T-helper 2 cell treated with Interferon-gamma antibody and Interleukin-4, amounts not matched to agents 5 μg/mL and 100 μg/mL, for 36 hours (primary cell): ENCODE results near the gene EIF4G3.
"Not testable (repeated sequence)": the region's sequence is repeated elsewhere in the genome, so short reads cannot be mapped to it uniquely, and the experiment has no call there.

ENCODE experiments used
- DNase-seq: peaks from one replicate; pipeline ENCODE4 v3.0.0; 2021; ENCODE audit warnings: low spot score
- H3K27ac Mint-ChIP-seq: one replicate; pipeline ENCODE4 v1.8.0; 2021; ENCODE audit warnings: mild to moderate bottlenecking, mixed read lengths
- H3K27me3 Mint-ChIP-seq: one replicate; pipeline ENCODE4 v1.8.0; 2021; ENCODE audit warnings: low read depth, mixed read lengths
- H3K36me3 Mint-ChIP-seq: one replicate; pipeline ENCODE4 v1.8.0; 2021; ENCODE audit warnings: low read depth, mixed read lengths
- H3K4me1 Mint-ChIP-seq: one replicate; pipeline ENCODE4 v1.8.0; 2021; ENCODE audit warnings: low read depth, mixed read lengths
- H3K4me3 Mint-ChIP-seq: one replicate; pipeline ENCODE4 v1.8.0; 2022; ENCODE audit warnings: mild to moderate bottlenecking, moderate library complexity, mixed read lengths
- H3K9me3 Mint-ChIP-seq: one replicate; pipeline ENCODE4 v1.8.0; 2021; ENCODE audit warnings: mixed read lengths

The EIF4G3 gene

GRCh38 chr1:21099034-21099868, 77.4 kb downstream of the EIF4G3 start:
- no peaks in the 10 kb centered on the region for H3K27me3 Mint-ChIP-seq
- H3K4me1 Mint-ChIP-seq = peaks cover 6% of the 10 kb centered on the region
- no peak overlapping the region for H3K4me3 Mint-ChIP-seq
- peak overlapping the region; percentile 35 for H3K27ac Mint-ChIP-seq
- no peak for DNase-seq
- peaks cover 34% of the 10 kb centered on the region for H3K36me3 Mint-ChIP-seq
- H3K9me3 Mint-ChIP-seq = peaks cover 2% of the 10 kb centered on the region

GRCh38 chr1:21098186-21098915, 78.3 kb downstream of the EIF4G3 start:
- peaks cover 6% of the 10 kb centered on the region for H3K4me1 Mint-ChIP-seq
- peaks cover 7% of the 10 kb centered on the region for H3K9me3 Mint-ChIP-seq
- peaks cover 38% of the 10 kb centered on the region for H3K36me3 Mint-ChIP-seq
- no peak overlapping the region for H3K4me3 Mint-ChIP-seq
- no peak overlapping the region for H3K27ac Mint-ChIP-seq
- no peak for DNase-seq
- no peaks in the 10 kb centered on the region for H3K27me3 Mint-ChIP-seq

- no peak for DNase-seq
- H3K9me3 Mint-ChIP-seq = peaks cover 9% of the 10 kb centered on the region
- H3K27ac Mint-ChIP-seq = no peak overlapping the region
- no peaks in the 10 kb centered on the region for H3K27me3 Mint-ChIP-seq
- no peak overlapping the region for H3K4me3 Mint-ChIP-seq
- H3K36me3 Mint-ChIP-seq = peaks cover 45% of the 10 kb centered on the region
- H3K4me1 Mint-ChIP-seq = peaks cover 6% of the 10 kb centered on the region
Measured at GRCh38 chr1:21097729-21098128, 79.0 kb downstream of the EIF4G3 start.

DNA sequence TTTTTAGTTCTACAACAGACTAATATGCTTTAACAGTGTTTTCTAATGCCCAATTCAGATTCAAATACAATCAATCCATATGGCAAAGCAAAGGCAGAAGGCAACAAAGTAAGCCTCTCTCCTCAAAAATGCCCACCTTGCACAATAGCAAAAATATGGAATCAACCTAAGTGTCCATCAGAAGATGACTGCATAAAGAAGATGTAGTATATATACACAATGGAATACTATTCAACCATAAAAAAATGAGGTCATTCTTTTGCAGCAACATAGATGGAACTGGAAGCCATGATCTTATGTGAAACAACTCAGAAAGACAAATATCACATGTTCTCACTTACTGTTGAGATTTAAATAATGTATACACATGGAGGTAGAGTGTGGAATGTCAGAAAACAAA, 80.7 kb downstream of the EIF4G3 start:
- peaks cover 52% of the 10 kb centered on the region for H3K36me3 Mint-ChIP-seq
- no peaks in the 10 kb centered on the region for H3K27me3 Mint-ChIP-seq
- H3K4me1 Mint-ChIP-seq = peaks cover 8% of the 10 kb centered on the region
- no peak overlapping the region for H3K4me3 Mint-ChIP-seq
- H3K9me3 Mint-ChIP-seq = peaks cover 9% of the 10 kb centered on the region
- H3K27ac Mint-ChIP-seq = no peak overlapping the region
- DNase-seq = no peak

DNA sequence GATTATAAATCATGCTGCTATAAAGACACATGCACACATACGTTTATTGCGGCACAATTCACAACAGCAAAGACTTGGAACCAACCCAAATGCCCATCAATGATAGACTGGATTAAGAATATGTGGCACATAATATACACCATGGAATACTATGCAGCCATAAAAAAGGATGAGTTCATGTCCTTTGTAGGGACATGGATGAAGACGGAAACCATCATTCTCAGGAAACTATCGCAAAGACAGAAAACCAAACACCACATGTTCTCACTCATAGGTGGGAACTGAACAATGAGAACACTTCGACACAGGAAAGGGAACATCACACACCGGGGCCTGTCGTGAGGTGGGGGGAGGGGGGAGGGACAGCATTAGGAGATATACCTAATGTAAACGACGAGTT, 82.4 kb downstream of the EIF4G3 start:
- not testable (repeated sequence) for H3K4me3 Mint-ChIP-seq, H3K27ac Mint-ChIP-seq, DNase-seq, H3K9me3 Mint-ChIP-seq, H3K27me3 Mint-ChIP-seq
- peaks cover 15% of the 10 kb centered on the region for H3K4me1 Mint-ChIP-seq
- peaks cover 45% of the 10 kb centered on the region for H3K36me3 Mint-ChIP-seq

DNA sequence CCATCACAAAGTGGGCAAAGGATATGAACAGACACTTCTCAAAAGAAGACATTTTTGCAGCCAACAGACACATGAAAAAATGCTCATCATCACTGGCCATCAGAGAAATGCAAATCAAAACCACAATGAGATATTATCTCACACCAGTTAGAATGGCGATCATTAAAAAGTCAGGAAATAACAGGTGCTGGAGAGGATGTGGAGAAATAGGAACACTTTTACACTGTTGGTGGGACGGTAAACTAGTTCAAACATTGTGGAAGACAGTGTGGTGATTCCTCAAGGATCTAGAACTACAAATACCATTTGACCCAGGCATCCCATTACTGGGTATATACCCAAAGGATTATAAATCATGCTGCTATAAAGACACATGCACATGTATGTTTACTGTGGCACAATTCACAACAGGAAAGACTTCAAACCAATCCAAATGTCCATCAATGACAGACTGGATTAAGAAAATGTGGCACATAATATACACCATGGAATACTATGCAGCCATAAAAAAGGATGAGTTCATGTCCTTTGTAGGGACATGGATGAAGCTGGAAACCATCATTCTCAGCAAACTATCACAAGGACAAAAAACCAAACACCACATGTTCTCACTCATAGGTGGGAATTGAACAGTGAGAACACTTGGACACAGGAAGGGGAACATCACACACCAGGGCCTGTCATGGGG, 83.3 kb downstream of the EIF4G3 start:
- Mint-ChIP-seq H3K36me3 (peaks cover 44% of the 10 kb centered on the region), H3K4me1 (peaks cover 12% of the 10 kb centered on the region)
- not testable (repeated sequence) for H3K4me3 Mint-ChIP-seq, H3K27ac Mint-ChIP-seq, H3K9me3 Mint-ChIP-seq, H3K27me3 Mint-ChIP-seq, DNase-seq

DNA sequence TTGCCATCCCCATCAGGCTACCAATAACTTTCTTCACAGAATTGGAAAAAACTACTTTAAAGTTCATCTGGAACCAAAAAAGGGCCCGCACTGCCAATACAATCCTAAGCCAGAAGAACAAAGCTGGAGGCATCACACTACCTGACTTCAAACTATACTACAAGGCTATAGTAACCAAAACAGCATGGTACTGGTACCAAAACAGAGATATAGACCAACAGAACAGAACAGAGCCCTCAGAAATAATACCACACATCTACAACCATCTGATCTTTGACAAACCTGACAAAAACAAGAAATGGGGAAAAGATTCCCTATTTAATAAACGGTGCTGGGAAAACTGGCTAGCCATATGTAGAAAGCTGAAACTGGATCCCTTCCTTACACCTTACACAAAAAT, 84.2 kb downstream of the EIF4G3 start:
- H3K36me3 Mint-ChIP-seq = peaks cover 39% of the 10 kb centered on the region
- H3K4me1 Mint-ChIP-seq = peaks cover 12% of the 10 kb centered on the region
- not testable (repeated sequence) for DNase-seq, H3K9me3 Mint-ChIP-seq, H3K4me3 Mint-ChIP-seq, H3K27ac Mint-ChIP-seq, H3K27me3 Mint-ChIP-seq

DNA sequence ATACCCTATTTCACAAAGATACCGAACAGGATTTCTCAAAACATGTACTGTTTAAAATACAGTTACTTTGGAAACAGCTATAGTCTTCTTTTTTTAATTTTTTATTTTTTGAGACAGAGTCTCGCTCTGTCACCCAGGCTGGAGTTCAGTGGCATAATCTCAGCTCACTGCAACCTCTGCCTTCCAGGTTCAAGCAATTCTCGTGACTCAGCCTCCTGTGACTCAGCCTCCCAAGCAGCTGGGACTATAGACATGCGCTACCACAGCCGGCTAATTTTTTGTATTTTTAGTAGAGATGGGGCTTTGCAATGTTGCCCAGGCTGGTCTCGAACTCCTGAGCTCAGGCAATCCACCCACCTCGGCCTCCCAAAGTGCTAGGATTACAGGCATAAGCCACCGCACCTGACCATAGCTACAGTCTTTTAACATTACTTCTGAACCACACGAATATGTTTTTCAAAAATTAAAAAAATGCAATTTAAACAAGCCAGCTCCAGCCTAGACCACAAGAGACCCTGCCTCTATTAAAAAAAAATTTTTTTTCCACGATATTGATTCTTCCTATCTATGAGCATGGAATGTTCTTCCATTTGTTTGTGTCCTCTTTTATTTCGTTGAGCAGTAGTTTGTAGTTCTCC, 85.5 kb downstream of the EIF4G3 start:
- Mint-ChIP-seq H3K36me3 (peaks cover 40% of the 10 kb centered on the region), H3K4me1 (peaks cover 12% of the 10 kb centered on the region)
- H3K27ac Mint-ChIP-seq, H3K9me3 Mint-ChIP-seq, H3K27me3 Mint-ChIP-seq, DNase-seq, H3K4me3 Mint-ChIP-seq: not testable (repeated sequence)

DNA sequence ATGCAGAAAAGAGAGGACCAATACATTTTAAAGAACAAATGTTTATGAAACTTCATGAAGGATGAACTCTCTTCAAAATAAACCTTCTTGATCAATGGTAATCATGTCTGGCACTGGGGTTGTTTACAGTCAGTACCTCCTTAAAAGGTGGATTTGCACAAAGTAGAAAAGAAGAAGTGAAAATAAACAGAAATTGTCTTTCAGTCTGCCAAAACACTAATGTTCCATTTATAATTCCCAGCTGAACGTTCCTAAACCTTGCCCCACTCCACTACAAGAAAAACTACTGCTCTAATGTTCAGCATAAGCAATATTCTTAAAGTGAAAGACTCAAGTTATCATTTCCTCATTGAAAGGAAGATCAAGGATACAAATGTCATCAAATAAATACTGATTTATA, 86.2 kb downstream of the EIF4G3 start:
- Mint-ChIP-seq H3K9me3 (peaks cover 9% of the 10 kb centered on the region), H3K36me3 (peaks cover 37% of the 10 kb centered on the region), H3K4me1 (peaks cover 12% of the 10 kb centered on the region), H3K4me3 (no peak overlapping the region), H3K27me3 (no peaks in the 10 kb centered on the region), H3K27ac (no peak overlapping the region)
- no peak for DNase-seq

DNA sequence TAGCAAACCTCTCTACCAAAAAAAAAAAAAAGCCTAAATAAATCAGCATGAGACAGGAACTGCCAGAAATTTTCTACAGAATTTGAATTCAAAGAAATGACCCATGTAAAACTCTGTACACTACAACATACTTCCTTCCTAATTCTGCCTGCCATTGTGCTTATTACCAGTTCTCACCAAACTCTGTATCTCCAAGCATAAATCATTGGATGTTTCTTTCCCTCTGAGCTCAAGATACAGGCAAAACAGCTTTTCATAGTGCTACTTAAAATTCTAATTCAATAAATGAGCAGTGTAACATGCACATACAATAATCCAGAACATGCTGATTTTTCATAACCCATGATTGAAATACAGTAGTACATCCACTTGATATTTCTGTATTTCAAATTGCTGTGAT, 87.0 kb downstream of the EIF4G3 start:
- Mint-ChIP-seq H3K4me3 (no peak overlapping the region), H3K36me3 (peaks cover 34% of the 10 kb centered on the region), H3K9me3 (peaks cover 9% of the 10 kb centered on the region), H3K27me3 (no peaks in the 10 kb centered on the region), H3K4me1 (peaks cover 12% of the 10 kb centered on the region), H3K27ac (no peak overlapping the region)
- no peak for DNase-seq

- H3K27ac Mint-ChIP-seq = no peak overlapping the region
- H3K27me3 Mint-ChIP-seq = no peaks in the 10 kb centered on the region
- H3K4me3 Mint-ChIP-seq = no peak overlapping the region
- peaks cover 12% of the 10 kb centered on the region for H3K4me1 Mint-ChIP-seq
- no peak for DNase-seq
- peaks cover 34% of the 10 kb centered on the region for H3K36me3 Mint-ChIP-seq
- peaks cover 8% of the 10 kb centered on the region for H3K9me3 Mint-ChIP-seq
Measured at GRCh38 chr1:21089299-21089698, 87.4 kb downstream of the EIF4G3 start.

DNA sequence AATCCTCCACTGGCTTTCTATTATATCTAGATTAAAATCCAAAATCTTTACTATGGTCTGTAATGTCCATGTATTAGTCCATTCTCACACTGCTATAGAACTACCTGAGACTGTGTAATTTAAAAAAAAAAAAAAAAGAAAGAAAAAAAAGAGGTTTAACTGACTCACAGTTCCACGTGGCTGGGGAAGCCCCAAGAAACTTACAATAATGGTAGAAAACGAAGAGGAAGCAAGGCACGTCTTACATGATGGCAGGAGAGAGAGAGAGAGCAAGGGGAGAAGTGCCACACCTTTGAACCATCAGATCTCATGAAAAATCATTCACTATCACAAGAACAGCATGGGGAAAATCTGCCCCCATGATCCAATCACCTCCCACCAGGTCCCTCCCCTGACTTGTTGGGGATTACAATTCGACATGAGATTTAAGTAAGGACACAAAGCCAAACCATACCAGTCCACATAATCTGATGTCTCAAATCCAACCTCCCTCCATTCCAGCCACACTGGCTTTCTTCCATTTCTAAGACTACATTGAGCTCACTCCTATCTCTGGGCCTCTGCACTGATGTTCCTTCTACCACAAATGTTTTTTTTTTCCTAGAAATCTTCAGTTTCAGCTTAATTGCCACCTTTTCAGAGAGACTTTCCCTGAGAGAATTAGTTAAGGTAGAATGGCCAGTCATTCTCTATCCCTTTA, 92.4 kb downstream of the EIF4G3 start:
- Mint-ChIP-seq H3K4me3 (no peak overlapping the region), H3K36me3 (peaks cover 28% of the 10 kb centered on the region), H3K27ac (no peak overlapping the region), H3K4me1 (peaks cover 2% of the 10 kb centered on the region), H3K27me3 (no peaks in the 10 kb centered on the region), H3K9me3 (no peaks in the 10 kb centered on the region)
- no peak for DNase-seq

- H3K4me1 Mint-ChIP-seq = peaks cover 5% of the 10 kb centered on the region
- H3K27me3 Mint-ChIP-seq = no peaks in the 10 kb centered on the region
- H3K9me3 Mint-ChIP-seq = no peaks in the 10 kb centered on the region
- no peak overlapping the region for H3K4me3 Mint-ChIP-seq
- no peak overlapping the region for H3K27ac Mint-ChIP-seq
- peaks cover 25% of the 10 kb centered on the region for H3K36me3 Mint-ChIP-seq
- DNase-seq = no peak
Measured at GRCh38 chr1:21082073-21082472, 94.6 kb downstream of the EIF4G3 start.
